ENCODE data around the gene C6orf163.
"Not testable (repeated sequence)": the region's sequence is repeated elsewhere in the genome, so short reads cannot be mapped to it uniquely, and the experiment has no call there.

The C6orf163 gene

GRCh38 chr6:87344731-87345130 is at the start of gene C6orf163:
Gene C6orf163 (plus strand): TSS chr6:87344813. CDS start chr6:87345100, 287 bp downstream.
- no peak for DNase-seq

GRCh38 chr6:87297119-87297518 is 47.5 kb upstream of the C6orf163 start:
- DNase-seq = no peak

GRCh38 chr6:87301277-87301676 is 43.3 kb upstream of the C6orf163 start:
- not testable (repeated sequence) for DNase-seq

- no peak for DNase-seq
Measured at GRCh38 chr6:87308970-87309369, 35.6 kb upstream of the C6orf163 start.

- DNase-seq = no peak
Measured at GRCh38 chr6:87312860-87313259, 31.8 kb upstream of the C6orf163 start.

- no peak for DNase-seq
Measured at GRCh38 chr6:87315071-87315470, 29.5 kb upstream of the C6orf163 start.

- no peak for DNase-seq
Measured at GRCh38 chr6:87319271-87319987, 25.2 kb upstream of the C6orf163 start.

GRCh38 chr6:87322304-87323212 is 22.1 kb upstream of the C6orf163 start, which contains the start of gene SMIM8:
Gene SMIM8 (plus strand): TSS chr6:87322588. CDS start chr6:87337032, 14,444 bp downstream.
- DNase-seq = peak; percentile 55 to 77

- DNase-seq = not testable (repeated sequence)
Measured at GRCh38 chr6:87323880-87324279, 20.7 kb upstream of the C6orf163 start.

GRCh38 chr6:87330961-87331360 is 13.7 kb upstream of the C6orf163 start:
- no peak for DNase-seq

GRCh38 chr6:87333033-87333432 is 11.6 kb upstream of the C6orf163 start:
- no peak for DNase-seq

- no peak for DNase-seq
Measured at GRCh38 chr6:87333591-87334181, 10.9 kb upstream of the C6orf163 start.

- no peak for DNase-seq
Measured at GRCh38 chr6:87334683-87335082, 9.9 kb upstream of the C6orf163 start.

GRCh38 chr6:87336367-87336766 is 8.2 kb upstream of the C6orf163 start:
- DNase-seq = no peak

GRCh38 chr6:87340230-87340629 is 4.4 kb upstream of the C6orf163 start:
- DNase-seq = peak in 1 of 2 experiments; percentile 2

GRCh38 chr6:87341158-87341557 is 3.5 kb upstream of the C6orf163 start:
- no peak for DNase-seq

- DNase-seq = no peak
Measured at GRCh38 chr6:87341899-87342298, 2.7 kb upstream of the C6orf163 start.

GRCh38 chr6:87342829-87343228 is 1.8 kb upstream of the C6orf163 start:
- DNase-seq = no peak

GRCh38 chr6:87346700-87347099 is 2.1 kb downstream of the C6orf163 start:
- DNase-seq = no peak

GRCh38 chr6:87349896-87350295 is 5.3 kb downstream of the C6orf163 start:
- DNase-seq = no peak

- no peak for DNase-seq
Measured at GRCh38 chr6:87350516-87350915, 5.9 kb downstream of the C6orf163 start.

- DNase-seq = no peak
Measured at GRCh38 chr6:87351583-87351982, 7.0 kb downstream of the C6orf163 start.

GRCh38 chr6:87356181-87356580 is 11.6 kb downstream of the C6orf163 start:
- no peak for DNase-seq
